Measurements from ENCODE around the gene ZNF326. TPM values are rescaled to one million over a fixed set of nuclear protein-coding genes. Genes with fewer than 3 reads are reported as not detected.

ZNF326 gene
- total RNA-seq, 4 donors from 2014 or later = 7.9 to 25.3 (median 18.8) TPM

GRCh38 chr1:90083995-90084394 lies 89.1 kb downstream of the ZNF326 start:
- Histone ChIP-seq H3K4me3 (no peak overlapping the region), H3K27me3 (peaks cover 0 to 10% (median 0%) of the 10 kb centered on the region in 4 donors), H3K4me1 (no peaks in the 10 kb centered on the region), H3K36me3 (no peaks in the 10 kb centered on the region), H3K9me3 (no peaks in the 10 kb centered on the region), H3K27ac (no peak overlapping the region)
- DNase-seq = no peak
- TF ChIP-seq CTCF (IDR thresholded peaks at IDR 0.05) (no peak), POLR2A (IDR thresholded peaks at IDR 0.05) (no peak)
- intact Hi-C loops (cut with DNase I) = no loop called here
- 82 to 85% methylated on average over 7 of the region's 7 CpGs for WGBS, 2 donors

Small RNAs within 50 kb of the gene (small RNA-seq; reads per million reads assigned to genes)
- 0 reads per million in 4 donors for gene RN7SKP272

Other genes with a start within 250 kb of the ZNF326 start
- gene LRRC8D, start 174.1 kb upstream of the ZNF326 start, total RNA-seq = 10 to 100 TPM in 3 of 4 donors, 1 to 10 TPM in 1; 8.7 to 19.1 (median 10.9) TPM

All from esophagus squamous epithelium (tissue), 5 donors.